Esophagus (tissue), 2 donors: ENCODE data around the gene SMIM44. TPM values are rescaled to one million over a fixed set of nuclear protein-coding genes. Genes with fewer than 3 reads are reported as not detected.
"Not testable (repeated sequence)": the region's sequence is repeated elsewhere in the genome, so short reads cannot be mapped to it uniquely, and the experiment has no call there.

ENCODE experiments used
- H3K27ac ChIP-seq, 2 donors: one replicate each; pipeline ENCODE4 v1.5.1; 2013; ENCODE audit warnings: low read depth in 2 of 2, mild to moderate bottlenecking in 2 of 2, inconsistent platforms in 1 of 2, low read length in 1 of 2, moderate library complexity in 1 of 2
- H3K27me3 ChIP-seq, 2 donors: one replicate each; pipeline ENCODE4 v1.6.1; 2013; ENCODE audit warnings: low read length in 2 of 2, control low read depth in 1 of 2, mild to moderate bottlenecking in 1 of 2; ENCODE audit not compliant: insufficient read depth in 2 of 2, control insufficient read depth in 1 of 2
- H3K36me3 ChIP-seq, 2 donors: one replicate each; pipeline ENCODE4 v1.6.1; 2013; ENCODE audit warnings: low read length in 1 of 2; ENCODE audit not compliant: control insufficient read depth in 2 of 2, insufficient read depth in 2 of 2
- H3K4me1 ChIP-seq, 2 donors: one replicate each; pipeline ENCODE4 v1.6.1; 2013; ENCODE audit warnings: low read length in 1 of 2; ENCODE audit not compliant: control insufficient read depth in 2 of 2, insufficient read depth in 2 of 2
- H3K4me3 ChIP-seq, 2 donors: one replicate each; pipeline ENCODE4 v1.5.1; 2013; ENCODE audit warnings: low read length in 2 of 2, mild to moderate bottlenecking in 2 of 2, low read depth in 1 of 2, moderate library complexity in 1 of 2
- H3K9me3 ChIP-seq, 2 donors: one replicate each; pipeline ENCODE4 v1.6.1; 2013; ENCODE audit warnings: mild to moderate bottlenecking in 2 of 2, low read depth in 1 of 2, low read length in 1 of 2, moderate library complexity in 1 of 2; ENCODE audit not compliant: control insufficient read depth in 2 of 2, insufficient read depth in 1 of 2
- WGBS, 2 donors: extraction: QIAGEN DNeasy Blood & Tissue Kit; methylation state at CpG; one replicate each; pipeline ENCODE4 v1.1.7; 2013; 5-methylcytosine and 5-hydroxymethylcytosine counted together
- polyA plus RNA-seq, 2 donors: library from polyadenylated mRNA; stranded (reverse); fragments of 200-250 nt; gene quantifications; one replicate each; pipeline ENCODE4 v1.2.3, GENCODE V29; 2013
- donor health status: healthy with polysubstance abuse.
- donor health status: Bipolar disorder and iron deficiency.

SMIM44 gene
- not detected for polyA plus RNA-seq

GRCh38 chr19:3483226-3483628, at the start of gene SMIM44:
SMIM44 (minus strand) TSS chr19:3483441; CDS start chr19:3483403, 38 bp downstream.
- Histone ChIP-seq H3K27ac (no peak within 1 kb of the TSS), H3K4me1 (peaks cover 2 to 3% of the 10 kb centered on the region in 2 donors), H3K36me3 (no peaks in the 10 kb centered on the region), H3K9me3 (no peaks in the 10 kb centered on the region), H3K27me3 (peaks cover 0 to 4% of the 10 kb centered on the region in 2 donors), H3K4me3 (no peak within 1 kb of the TSS)
- 69 to 72% methylated on average over 21 to 33 of the region's 33 CpGs for WGBS, 2 donors

GRCh38 chr19:3533033-3533432, 49.8 kb upstream of the SMIM44 start:
- 86 to 88% methylated on average over 17 of the region's 17 CpGs for WGBS, 2 donors
- no peak overlapping the region for H3K27ac ChIP-seq
- peaks cover 36 to 68% of the 10 kb centered on the region in 2 donors for H3K36me3 ChIP-seq
- no peaks in the 10 kb centered on the region for H3K9me3 ChIP-seq
- H3K4me1 ChIP-seq, result peaks cover 0 to 2% of the 10 kb centered on the region in 2 donors
- H3K4me3 ChIP-seq, result no peak overlapping the region
- H3K27me3 ChIP-seq, result no peaks in the 10 kb centered on the region

- 90 to 93% methylated on average over 30 to 33 of the region's 33 CpGs for WGBS, 2 donors
- no peaks in the 10 kb centered on the region for H3K27me3 ChIP-seq
- H3K27ac ChIP-seq, result no peak overlapping the region
- H3K4me1 ChIP-seq, result peaks cover 0 to 2% of the 10 kb centered on the region in 2 donors
- H3K9me3 ChIP-seq, result no peaks in the 10 kb centered on the region
- no peak overlapping the region for H3K4me3 ChIP-seq
- H3K36me3 ChIP-seq, result peaks cover 43 to 71% of the 10 kb centered on the region in 2 donors
These were observed 49.0 kb upstream of the SMIM44 start for GRCh38 chr19:3532154-3532786.

- Histone ChIP-seq H3K36me3 (peaks cover 43 to 76% of the 10 kb centered on the region in 2 donors), H3K4me3 (no peak overlapping the region), H3K27ac (no peak overlapping the region), H3K9me3 (no peaks in the 10 kb centered on the region), H3K4me1 (peaks cover 0 to 2% of the 10 kb centered on the region in 2 donors), H3K27me3 (no peaks in the 10 kb centered on the region)
- WGBS, 2 donors, result 93% methylated on average over 28 to 29 of the region's 29 CpGs
These were observed 48.5 kb upstream of the SMIM44 start for GRCh38 chr19:3531716-3532115.

- no peak overlapping the region for H3K4me3 ChIP-seq
- 98 to 99% methylated on average over 12 of the region's 12 CpGs for WGBS, 2 donors
- no peaks in the 10 kb centered on the region for H3K27me3 ChIP-seq
- H3K27ac ChIP-seq, result no peak overlapping the region
- H3K4me1 ChIP-seq, result no peaks in the 10 kb centered on the region
- peaks cover 43 to 82% of the 10 kb centered on the region in 2 donors for H3K36me3 ChIP-seq
- no peaks in the 10 kb centered on the region for H3K9me3 ChIP-seq
These were observed 47.1 kb upstream of the SMIM44 start for GRCh38 chr19:3530389-3530788.

GRCh38 chr19:3529299-3529698, 46.1 kb upstream of the SMIM44 start:
- H3K27me3 ChIP-seq, H3K27ac ChIP-seq, H3K4me3 ChIP-seq, H3K9me3 ChIP-seq, H3K4me1 ChIP-seq: not testable (repeated sequence)
- 99% methylated on average over 7 of the region's 7 CpGs for WGBS, 2 donors
- peaks cover 32 to 79% of the 10 kb centered on the region in 2 donors for H3K36me3 ChIP-seq

GRCh38 chr19:3528539-3529211, 45.4 kb upstream of the SMIM44 start:
- Histone ChIP-seq H3K4me1 (no peaks in the 10 kb centered on the region), H3K36me3 (peaks cover 32 to 79% of the 10 kb centered on the region in 2 donors), H3K27me3 (no peaks in the 10 kb centered on the region), H3K9me3 (no peaks in the 10 kb centered on the region), H3K27ac (no peak overlapping the region), H3K4me3 (no peak overlapping the region)
- WGBS, 2 donors, result 95 to 96% methylated on average over 20 of the region's 20 CpGs

GRCh38 chr19:3528080-3528479, 44.8 kb upstream of the SMIM44 start:
- WGBS, 2 donors, result 96 to 98% methylated on average over 14 of the region's 14 CpGs

GRCh38 chr19:3527238-3527910, 44.1 kb upstream of the SMIM44 start:
- Histone ChIP-seq H3K36me3 (peaks cover 27 to 74% of the 10 kb centered on the region in 2 donors), H3K27ac (no peak overlapping the region), H3K9me3 (no peaks in the 10 kb centered on the region), H3K27me3 (no peaks in the 10 kb centered on the region), H3K4me3 (no peak overlapping the region), H3K4me1 (no peaks in the 10 kb centered on the region)
- WGBS, 2 donors, result 96 to 97% methylated on average over 21 of the region's 21 CpGs

More at GRCh38 chr19:3528080-3528479, 44.8 kb upstream of the SMIM44 start:
- no peak overlapping the region for H3K27ac ChIP-seq
- H3K4me3 ChIP-seq, result no peak overlapping the region
- H3K9me3 ChIP-seq, result no peaks in the 10 kb centered on the region
- peaks cover 31 to 79% of the 10 kb centered on the region in 2 donors for H3K36me3 ChIP-seq
- no peaks in the 10 kb centered on the region for H3K27me3 ChIP-seq
- no peaks in the 10 kb centered on the region for H3K4me1 ChIP-seq
